Spleen (tissue), 7 donors: ENCODE measurements around the gene DPP9.

Experiments
- CTCF ChIP-seq, 11 experiments: fragments of 200-600 bp in 7 of 11; fragments of 450-650 bp in 4 of 11; sonication (generic) in 4 of 11; IDR thresholded peaks in 8 of 11; conservative IDR thresholded peaks in 3 of 11; 1 replicate in 7 of 11; 2 replicates in 4 of 11; pipeline versions ENCODE4 v1.4.0 to v1.8.0; 2016 to 2021; ENCODE audit warnings: antibody characterized with exemption in 11 of 11, inconsistent platforms in 4 of 11, mild to moderate bottlenecking in 1 of 11
- POLR2A ChIP-seq, 3 donors: fragments of 450-650 bp; IDR thresholded peaks; one replicate each; pipeline ENCODE4 v1.5.1; 2017; ENCODE audit warnings: antibody characterized with exemption in 3 of 3, mild to moderate bottlenecking in 1 of 3
- POLR2AphosphoS5 ChIP-seq, 3 donors: sonication (generic); formaldehyde crosslinking; IDR thresholded peaks; one replicate each; pipeline ENCODE4 v1.5.1; 2017; ENCODE audit warnings: antibody characterized with exemption in 3 of 3
- donor health status: DM: no; HTN: no; CAD: no; lungs with moderate emphysema.
- donor health status: DM: no; HTN: no; CAD: no.
- donor health status: DM: no; HTN: no; CAD: no.

GRCh38 chr19:4673216-4673615 is 50.4 kb downstream of the DPP9 start:
- no peak for TF ChIP-seq POLR2A (IDR thresholded peaks at IDR 0.05)
- TF ChIP-seq CTCF (IDR thresholded peaks at IDR 0.05 in 8 of 11, conservative IDR thresholded peaks at IDR 0.05 in 3 of 11) = no peak
- TF ChIP-seq POLR2AphosphoS5 (IDR thresholded peaks at IDR 0.05) = no peak
